ENCODE data around the gene ZNF286A.
"Not testable (repeated sequence)": the region's sequence is repeated elsewhere in the genome, so short reads cannot be mapped to it uniquely, and the experiment has no call there.

- not testable (repeated sequence) for TF ChIP-seq POLR2A, CTCF (IDR thresholded peaks at IDR 0.05)
These were observed 23.6 kb upstream of the ZNF286A start for GRCh38 chr17:15675991-15676390.

Measured in upper lobe of left lung (tissue), 4 donors.